Skeletal muscle tissue (tissue), 4 donors: ENCODE results near the gene TTYH2. TPM values are rescaled to one million over a fixed set of nuclear protein-coding genes. Genes with fewer than 3 reads are reported as not detected.
A peak's percentile ranks its signal among the peaks of the same experiment; 100 is the strongest.

Source experiments
- H3K27ac ChIP-seq: one replicate; pipeline ENCODE4 v1.7.0; 2013; ENCODE audit warnings: mild to moderate bottlenecking, low read depth, low read length, inconsistent platforms
- H3K27me3 ChIP-seq, 3 donors: one replicate each; pipeline ENCODE4 v1.7.0; 2013; ENCODE audit warnings: low read length in 3 of 3; ENCODE audit not compliant: control insufficient read depth in 3 of 3, insufficient read depth in 3 of 3
- H3K36me3 ChIP-seq, 3 donors: one replicate each; pipeline ENCODE4 v1.7.0; 2013; ENCODE audit warnings: low read length in 3 of 3; ENCODE audit not compliant: control insufficient read depth in 3 of 3, insufficient read depth in 3 of 3
- H3K4me1 ChIP-seq, 3 donors: one replicate each; pipeline ENCODE4 v1.7.0; 2013; ENCODE audit warnings: low read length in 3 of 3, mild to moderate bottlenecking in 3 of 3; ENCODE audit not compliant: control insufficient read depth in 3 of 3, insufficient read depth in 3 of 3
- H3K4me3 ChIP-seq, 3 donors: one replicate each; pipeline ENCODE4 v1.7.0; 2013; ENCODE audit warnings: low read length in 3 of 3
- H3K9ac ChIP-seq, 3 donors: one replicate each; pipeline ENCODE4 v1.7.0; 2013; ENCODE audit warnings: low read length in 3 of 3, mild to moderate bottlenecking in 3 of 3, moderate library complexity in 2 of 3, low read depth in 1 of 3
- H3K9me3 ChIP-seq, 3 donors: one replicate each; pipeline ENCODE4 v1.7.0; 2013; ENCODE audit warnings: low read length in 3 of 3; ENCODE audit not compliant: control insufficient read depth in 3 of 3
- total RNA-seq: library from RNA; depleted of rRNA; stranded (reverse); fragments of >200 nt; gene quantifications from one replicate; pipeline ENCODE4 v1.2.3, GENCODE V29; 2014
- donor health status: Osteomylitis.

The TTYH2 gene, protein sequence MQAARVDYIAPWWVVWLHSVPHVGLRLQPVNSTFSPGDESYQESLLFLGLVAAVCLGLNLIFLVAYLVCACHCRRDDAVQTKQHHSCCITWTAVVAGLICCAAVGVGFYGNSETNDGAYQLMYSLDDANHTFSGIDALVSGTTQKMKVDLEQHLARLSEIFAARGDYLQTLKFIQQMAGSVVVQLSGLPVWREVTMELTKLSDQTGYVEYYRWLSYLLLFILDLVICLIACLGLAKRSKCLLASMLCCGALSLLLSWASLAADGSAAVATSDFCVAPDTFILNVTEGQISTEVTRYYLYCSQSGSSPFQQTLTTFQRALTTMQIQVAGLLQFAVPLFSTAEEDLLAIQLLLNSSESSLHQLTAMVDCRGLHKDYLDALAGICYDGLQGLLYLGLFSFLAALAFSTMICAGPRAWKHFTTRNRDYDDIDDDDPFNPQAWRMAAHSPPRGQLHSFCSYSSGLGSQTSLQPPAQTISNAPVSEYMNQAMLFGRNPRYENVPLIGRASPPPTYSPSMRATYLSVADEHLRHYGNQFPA
- total RNA-seq, result 34.4 TPM

DNA sequence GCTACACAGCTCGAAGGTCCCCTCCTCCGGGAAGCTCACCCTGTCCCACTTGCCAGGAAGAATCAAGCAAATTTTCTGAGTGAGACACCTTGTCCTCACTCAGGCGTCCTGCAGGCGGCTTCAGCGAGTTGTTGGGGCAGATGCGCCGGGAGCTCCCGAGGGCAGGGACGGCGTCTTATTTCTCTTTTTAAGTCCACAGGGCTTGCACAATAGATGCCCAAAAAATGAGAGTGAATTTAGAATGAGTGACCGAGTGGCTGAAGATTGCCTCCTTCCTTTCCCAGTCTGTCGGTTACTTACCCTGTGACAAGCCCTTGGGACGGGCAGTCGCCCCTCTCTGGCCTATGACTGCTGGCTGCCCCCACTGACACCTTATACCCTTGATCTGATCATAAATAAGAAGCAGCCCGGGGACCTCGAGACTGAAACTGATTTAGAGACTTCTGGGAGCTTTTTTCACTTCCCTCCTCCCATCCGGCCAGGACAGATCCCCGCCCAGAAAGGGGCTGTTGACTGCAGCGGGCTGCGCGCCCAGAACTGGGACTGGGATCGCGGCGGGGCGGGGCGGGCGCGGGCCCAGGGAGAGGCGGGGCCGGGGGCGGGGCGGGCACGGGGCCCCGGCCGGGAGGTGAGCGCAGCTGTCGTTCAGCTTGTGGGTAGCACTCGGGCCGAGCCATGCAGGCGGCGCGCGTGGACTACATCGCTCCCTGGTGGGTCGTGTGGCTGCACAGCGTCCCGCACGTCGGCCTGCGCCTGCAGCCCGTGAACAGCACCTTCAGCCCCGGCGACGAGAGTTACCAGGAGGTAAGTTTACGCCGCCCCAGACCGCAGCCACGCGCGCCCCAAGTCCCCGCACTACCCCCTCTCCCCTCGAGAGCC is at the start of gene TTYH2:
Gene TTYH2 (plus strand): TSS at position 659 of the 879 bp plus-strand sequence. CDS start 17 bp downstream, at position 676.
- Histone ChIP-seq H3K27me3 (no peaks in the 10 kb centered on the region), H3K36me3 (peaks cover 16 to 19% (median 19%) of the 10 kb centered on the region in 3 donors), H3K27ac (peak within 1 kb of the TSS; percentile 98), H3K9ac (peak within 1 kb of the TSS; percentile 84 to 97 (median 96)), H3K4me1 (peaks cover 62 to 81% (median 68%) of the 10 kb centered on the region in 3 donors), H3K4me3 (peak within 1 kb of the TSS; percentile 77 to 86 (median 83)), H3K9me3 (no peaks in the 10 kb centered on the region)

DNA sequence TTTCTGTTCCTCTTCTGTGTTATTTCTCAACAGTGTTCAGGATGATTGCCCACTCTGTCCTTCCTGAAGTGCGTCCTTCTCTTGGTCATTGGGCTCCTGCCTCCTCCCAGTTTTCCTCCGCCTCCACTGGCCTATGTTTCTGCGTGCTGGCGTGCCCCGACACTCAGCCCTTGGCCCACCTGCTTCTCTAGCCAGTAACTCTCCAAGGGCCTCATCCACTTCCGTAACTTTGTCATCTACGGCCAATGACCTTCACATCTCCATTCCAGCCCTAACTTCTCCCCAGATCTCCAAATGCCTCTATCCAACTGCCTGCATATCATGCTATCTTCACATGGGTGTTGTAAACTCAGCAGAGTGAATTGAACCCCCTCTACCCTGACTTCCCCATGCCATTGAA is 49.5 kb upstream of the TTYH2 start:
- Histone ChIP-seq H3K36me3 (no peaks in the 10 kb centered on the region), H3K9ac (no peak overlapping the region), H3K27ac (no peak overlapping the region), H3K4me1 (peaks cover 0 to 5% (median 3%) of the 10 kb centered on the region in 3 donors), H3K27me3 (peaks cover 23 to 32% (median 25%) of the 10 kb centered on the region in 3 donors), H3K9me3 (no peaks in the 10 kb centered on the region), H3K4me3 (no peak overlapping the region)

DNA sequence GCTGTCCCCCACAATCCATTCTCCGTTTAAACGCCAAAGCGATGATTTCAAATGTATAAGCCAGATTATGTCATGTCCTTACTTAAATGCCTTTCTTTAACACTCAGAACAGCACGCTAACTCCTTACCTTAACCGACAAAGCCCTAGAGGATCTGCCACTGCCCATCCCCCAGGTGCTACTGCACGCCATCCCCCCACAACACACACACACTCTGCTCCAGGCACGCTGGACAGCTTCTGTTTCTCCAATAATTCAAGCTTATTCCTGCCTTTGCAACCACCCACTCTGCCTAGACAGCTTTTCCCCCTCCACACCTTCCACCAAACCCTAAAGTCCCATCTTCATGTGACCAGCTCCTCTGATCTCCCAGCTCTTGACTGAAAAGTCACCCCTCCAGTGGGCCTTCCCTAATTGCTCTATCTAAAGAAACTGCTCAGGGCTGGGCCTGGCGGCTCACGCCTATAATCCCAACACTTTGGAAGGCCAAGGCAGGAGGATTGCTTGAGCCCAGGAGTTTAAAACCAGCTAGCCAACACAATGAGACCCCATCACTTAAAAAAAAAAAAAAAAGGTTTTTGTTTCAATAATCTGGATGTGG is 48.8 kb upstream of the TTYH2 start:
- Histone ChIP-seq H3K27me3 (peaks cover 20 to 25% (median 23%) of the 10 kb centered on the region in 3 donors), H3K27ac (no peak overlapping the region), H3K4me1 (peaks cover 0 to 5% (median 3%) of the 10 kb centered on the region in 3 donors), H3K4me3 (no peak overlapping the region), H3K9ac (no peak overlapping the region), H3K36me3 (no peaks in the 10 kb centered on the region), H3K9me3 (no peaks in the 10 kb centered on the region)

DNA sequence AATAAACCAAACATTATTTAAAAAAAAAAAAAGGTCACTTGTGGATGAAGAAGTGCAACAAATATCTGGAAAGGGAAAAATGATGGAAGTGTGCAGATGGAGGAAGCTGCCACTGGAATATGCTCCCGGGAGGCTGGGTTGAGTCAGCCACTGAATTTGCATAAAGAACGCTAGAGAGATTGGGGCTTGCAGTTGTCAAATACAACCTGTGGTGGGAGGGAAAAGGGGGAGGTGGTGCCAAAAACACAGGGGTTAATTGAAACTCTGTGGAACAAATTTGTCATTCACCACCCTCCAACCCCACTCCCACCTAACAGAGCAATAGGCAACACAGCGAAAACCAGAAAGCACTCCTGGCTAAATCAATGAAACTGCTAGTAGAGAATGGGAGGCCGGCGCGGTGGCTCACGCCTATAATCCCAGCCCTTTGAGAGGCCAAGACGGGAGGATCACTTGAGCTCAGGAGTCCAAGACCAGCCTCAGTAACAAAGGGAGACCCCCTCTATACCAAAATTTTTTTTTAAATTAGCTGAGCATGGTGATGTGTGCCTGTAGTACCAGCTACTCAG is 47.5 kb upstream of the TTYH2 start:
- H3K9me3 ChIP-seq, result no peaks in the 10 kb centered on the region
- peaks cover 0 to 5% (median 3%) of the 10 kb centered on the region in 3 donors for H3K4me1 ChIP-seq
- no peak overlapping the region for H3K27ac ChIP-seq
- H3K9ac ChIP-seq, result no peak overlapping the region
- no peak overlapping the region for H3K4me3 ChIP-seq
- peaks cover 13 to 21% (median 20%) of the 10 kb centered on the region in 3 donors for H3K27me3 ChIP-seq
- H3K36me3 ChIP-seq, result no peaks in the 10 kb centered on the region

DNA sequence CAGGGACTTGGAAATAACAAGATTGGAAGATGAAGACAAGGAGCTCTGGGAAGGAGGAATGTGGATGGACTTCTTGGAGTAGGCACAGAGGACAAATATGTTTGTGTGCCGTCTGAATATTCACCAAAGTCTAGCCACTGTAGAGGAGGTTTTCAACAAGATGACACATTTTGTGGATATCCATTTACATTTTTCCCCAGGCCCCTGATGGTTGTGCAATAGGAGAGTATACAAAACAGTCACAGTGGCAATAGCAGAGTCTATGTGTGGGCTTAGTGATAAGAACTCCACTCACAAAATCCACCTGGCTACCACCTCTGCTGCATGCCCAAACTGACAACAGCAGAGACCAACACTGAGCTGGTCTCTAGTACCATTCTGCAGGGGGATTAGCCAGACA is 42.4 kb upstream of the TTYH2 start:
- H3K36me3 ChIP-seq, result no peaks in the 10 kb centered on the region
- H3K27me3 ChIP-seq, result peaks cover 6 to 28% (median 11%) of the 10 kb centered on the region in 3 donors
- H3K9me3 ChIP-seq, result no peaks in the 10 kb centered on the region
- no peak overlapping the region for H3K4me3 ChIP-seq
- H3K9ac ChIP-seq, result no peak overlapping the region
- no peaks in the 10 kb centered on the region for H3K4me1 ChIP-seq
- no peak overlapping the region for H3K27ac ChIP-seq

DNA sequence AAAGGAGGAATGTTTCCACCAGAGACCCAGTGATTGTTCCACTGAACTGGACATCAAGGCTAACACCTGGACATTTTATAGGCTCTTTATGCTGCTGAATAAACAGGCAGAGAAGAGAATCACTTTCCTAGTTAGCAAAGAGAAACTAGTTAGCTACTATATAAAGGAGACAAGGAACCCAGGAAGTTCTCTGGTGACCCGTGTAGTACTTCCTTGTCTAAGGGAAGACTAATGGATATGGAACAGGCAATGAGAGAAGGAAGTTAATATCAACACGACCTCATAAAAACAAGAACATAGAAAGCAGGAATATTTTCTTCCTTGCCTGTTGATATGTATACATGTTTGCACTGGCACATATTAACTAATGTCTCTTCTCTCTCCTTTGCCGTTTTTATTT is 40.7 kb upstream of the TTYH2 start:
- no peaks in the 10 kb centered on the region for H3K36me3 ChIP-seq
- no peaks in the 10 kb centered on the region for H3K9me3 ChIP-seq
- peaks cover 12 to 29% (median 21%) of the 10 kb centered on the region in 3 donors for H3K27me3 ChIP-seq
- no peaks in the 10 kb centered on the region for H3K4me1 ChIP-seq
- no peak overlapping the region for H3K27ac ChIP-seq
- H3K9ac ChIP-seq, result no peak overlapping the region
- no peak overlapping the region for H3K4me3 ChIP-seq

DNA sequence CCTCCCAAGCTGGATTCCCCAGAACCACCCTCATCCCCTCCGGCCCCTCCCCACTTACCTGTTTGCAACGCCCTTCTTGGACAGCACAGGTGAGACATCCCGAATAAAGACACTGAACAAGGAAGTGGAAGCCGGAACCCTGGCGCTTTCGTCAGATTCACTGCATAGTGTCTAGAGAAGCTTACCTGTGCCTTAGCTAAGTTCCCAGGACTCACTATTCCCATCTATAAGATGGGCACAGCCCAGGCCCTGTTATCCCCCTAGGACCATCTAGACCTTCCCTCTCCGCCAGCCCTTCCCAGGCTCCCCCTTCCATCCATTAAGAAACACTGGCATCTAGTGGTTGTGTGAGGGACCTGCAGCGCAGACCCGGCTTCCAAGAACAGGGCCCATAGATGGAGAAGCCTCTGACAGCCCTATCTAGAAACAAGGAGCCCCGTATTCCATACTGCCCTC is 36.8 kb upstream of the TTYH2 start:
- Histone ChIP-seq H3K9me3 (no peaks in the 10 kb centered on the region), H3K4me3 (no peak overlapping the region), H3K27me3 (peaks cover 13 to 47% (median 32%) of the 10 kb centered on the region in 3 donors), H3K27ac (no peak overlapping the region), H3K36me3 (no peaks in the 10 kb centered on the region), H3K4me1 (no peaks in the 10 kb centered on the region), H3K9ac (no peak overlapping the region)

DNA sequence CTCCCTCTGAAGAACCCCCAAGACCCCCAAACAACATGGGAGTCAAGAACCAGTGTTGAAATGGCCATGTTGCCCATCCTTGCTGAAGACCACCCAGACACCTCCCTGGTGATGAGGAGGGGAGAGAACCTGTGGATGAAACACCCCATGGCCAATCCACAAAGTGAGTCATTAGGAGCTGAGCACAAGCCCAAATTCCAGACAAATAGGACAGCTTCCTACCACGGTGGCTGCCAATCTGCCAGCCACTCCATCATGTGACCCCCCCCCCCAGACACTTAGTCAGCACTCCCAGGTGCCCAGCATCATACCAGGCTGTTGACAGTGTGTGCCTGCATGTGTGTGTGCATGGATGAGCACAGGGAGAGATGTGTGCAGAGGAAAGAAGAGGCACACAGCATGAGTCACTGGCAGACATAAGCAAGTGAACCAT is 36.3 kb upstream of the TTYH2 start:
- Histone ChIP-seq H3K9ac (no peak overlapping the region), H3K9me3 (no peaks in the 10 kb centered on the region), H3K36me3 (no peaks in the 10 kb centered on the region), H3K4me3 (no peak overlapping the region), H3K4me1 (no peaks in the 10 kb centered on the region), H3K27ac (no peak overlapping the region), H3K27me3 (peaks cover 13 to 49% (median 32%) of the 10 kb centered on the region in 3 donors)

DNA sequence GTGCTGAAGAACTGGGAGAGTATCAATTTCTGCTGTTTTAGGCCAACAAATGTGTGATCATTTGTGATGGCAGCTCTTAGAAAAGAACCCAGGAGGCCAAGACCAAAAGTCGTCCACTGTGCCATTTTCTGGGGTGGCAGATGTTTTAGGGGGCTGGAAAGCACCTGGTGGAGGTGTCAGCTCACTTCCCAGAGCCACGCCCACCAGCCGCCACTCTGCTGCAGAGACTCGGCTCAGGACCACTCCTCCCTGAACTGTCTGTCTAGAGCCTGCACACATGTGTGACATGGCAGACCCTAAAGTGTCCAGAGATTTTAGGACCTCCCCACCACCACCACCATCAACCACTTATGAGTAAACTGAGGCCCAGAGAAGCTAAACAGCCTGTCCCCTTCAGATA is 33.8 kb upstream of the TTYH2 start:
- peaks cover 18 to 57% (median 36%) of the 10 kb centered on the region in 3 donors for H3K27me3 ChIP-seq
- no peaks in the 10 kb centered on the region for H3K9me3 ChIP-seq
- H3K36me3 ChIP-seq, result no peaks in the 10 kb centered on the region
- no peak overlapping the region for H3K4me3 ChIP-seq
- no peak overlapping the region for H3K27ac ChIP-seq
- H3K4me1 ChIP-seq, result no peaks in the 10 kb centered on the region
- no peak overlapping the region for H3K9ac ChIP-seq
